GM19023 (cell line): ENCODE data around the gene TM7SF3.
"Not testable (repeated sequence)": the region's sequence is repeated elsewhere in the genome, so short reads cannot be mapped to it uniquely, and the experiment has no call there.

Experiments
- ATAC-seq: cut with Tn5 transposase; IDR thresholded peaks from one replicate; pipeline ENCODE4 v1.9.1; 2021; ENCODE audit warnings: mild to moderate bottlenecking, moderate library complexity; ENCODE audit not compliant: unreplicated experiment

Gene TM7SF3

GRCh38 chr12:26987634-26988424 lies 26.4 kb downstream of the TM7SF3 start:
- no peak for ATAC-seq

- no peak for ATAC-seq
Observed at GRCh38 chr12:26982866-26983265, 31.3 kb downstream of the TM7SF3 start.

- ATAC-seq, result no peak
Observed at GRCh38 chr12:26979733-26980132, 34.5 kb downstream of the TM7SF3 start.

GRCh38 chr12:26978801-26979200 lies 35.4 kb downstream of the TM7SF3 start:
- ATAC-seq, result no peak

GRCh38 chr12:26976687-26977086 lies 37.5 kb downstream of the TM7SF3 start:
- ATAC-seq, result no peak

- peak; percentile 99 for ATAC-seq
Observed at GRCh38 chr12:26971963-26972362, 42.2 kb downstream of the TM7SF3 start.

- no peak for ATAC-seq
Observed at GRCh38 chr12:26970136-26970535, 44.0 kb downstream of the TM7SF3 start.

GRCh38 chr12:26966842-26967241 lies 47.3 kb downstream of the TM7SF3 start:
- ATAC-seq, result no peak

- ATAC-seq, result no peak
Observed at GRCh38 chr12:26963413-26963812, 50.8 kb downstream of the TM7SF3 start.

- no peak for ATAC-seq
Observed at GRCh38 chr12:26961803-26962202, 52.4 kb downstream of the TM7SF3 start.

GRCh38 chr12:26961391-26961790 lies 52.8 kb downstream of the TM7SF3 start:
- ATAC-seq, result not testable (repeated sequence)

GRCh38 chr12:26954027-26954426 lies 60.2 kb downstream of the TM7SF3 start:
- ATAC-seq, result no peak

- ATAC-seq, result no peak
Observed at GRCh38 chr12:26953447-26953846, 60.7 kb downstream of the TM7SF3 start.

GRCh38 chr12:26948309-26948708 lies 65.9 kb downstream of the TM7SF3 start:
- ATAC-seq, result no peak

GRCh38 chr12:26941215-26941594 lies 73.0 kb downstream of the TM7SF3 start:
- no peak for ATAC-seq

GRCh38 chr12:26940516-26941214 lies 73.5 kb downstream of the TM7SF3 start:
- ATAC-seq, result no peak

- no peak for ATAC-seq
Observed at GRCh38 chr12:26939953-26940352, 74.2 kb downstream of the TM7SF3 start.

GRCh38 chr12:26939192-26939832 lies 74.9 kb downstream of the TM7SF3 start:
- no peak for ATAC-seq

- peak; percentile 24 for ATAC-seq
Observed at GRCh38 chr12:26938701-26939062, 75.5 kb downstream of the TM7SF3 start.

GRCh38 chr12:26937863-26938700 lies 76.1 kb downstream of the TM7SF3 start, which contains the start of the genes FGFR1OP2 and INTS13:
Gene FGFR1OP2, plus strand, starts transcription at chr12:26938470. Its CDS starts 15,689 bp downstream, at chr12:26954159.
Gene INTS13, minus strand, starts transcription at chr12:26937981. Its CDS starts 1,178 bp downstream, at chr12:26936803.
- peak; percentile 87 for ATAC-seq

GRCh38 chr12:26937443-26937862 lies 76.7 kb downstream of the TM7SF3 start:
- ATAC-seq, result no peak
